HG02610 (cell line): ENCODE measurements around the gene FMNL2.
"Not testable (repeated sequence)": the region's sequence is repeated elsewhere in the genome, so short reads cannot be mapped to it uniquely, and the experiment has no call there.

Source experiments
- ATAC-seq: cut with Tn5 transposase; IDR thresholded peaks from one replicate; pipeline ENCODE4 v1.9.1; 2021; ENCODE audit warnings: mild to moderate bottlenecking, moderate library complexity; ENCODE audit not compliant: unreplicated experiment

Gene FMNL2

DNA sequence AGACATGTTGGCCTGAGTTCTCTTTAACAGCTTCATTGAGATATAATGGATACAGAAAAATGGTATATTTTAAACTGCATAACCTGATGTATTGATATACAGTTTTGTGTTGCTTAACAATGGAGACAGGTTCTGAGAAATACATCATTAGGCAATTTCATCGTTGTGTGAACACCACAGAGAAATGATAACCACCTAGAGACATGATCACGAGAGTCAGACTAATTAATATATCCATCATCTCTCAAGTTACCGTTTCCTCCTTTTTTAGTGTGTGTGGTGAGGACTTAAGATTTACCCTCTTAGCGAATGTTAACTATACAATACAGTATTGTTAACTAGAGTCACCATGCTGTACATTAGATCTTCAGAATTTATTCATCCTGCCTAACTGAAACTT is 178.1 kb downstream of the FMNL2 start:
- no peak for ATAC-seq

- ATAC-seq, result no peak
These were observed 178.7 kb downstream of the FMNL2 start for GRCh38 chr2:152513681-152514080.

DNA sequence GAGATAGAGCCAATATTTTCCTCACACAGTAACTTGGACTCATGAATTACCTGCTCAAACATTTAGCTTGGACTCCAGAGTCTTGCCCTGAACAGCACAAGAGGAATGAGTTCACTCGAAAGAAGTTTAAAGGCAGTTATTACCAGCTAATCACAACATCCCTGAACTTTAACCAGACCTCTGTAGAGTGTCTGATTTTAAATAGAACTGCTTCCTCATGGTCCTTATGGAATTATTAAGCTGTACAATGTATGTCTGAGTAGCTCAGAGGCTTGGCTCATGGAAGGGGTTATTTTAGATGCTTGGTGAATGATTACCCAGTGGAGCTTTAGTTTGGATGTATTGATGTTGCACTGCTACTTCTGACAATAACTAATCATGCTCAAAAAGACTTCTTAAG is 183.1 kb downstream of the FMNL2 start:
- ATAC-seq, result no peak

GRCh38 chr2:152518641-152519580 is 183.9 kb downstream of the FMNL2 start:
- no peak for ATAC-seq

GRCh38 chr2:152519581-152519952 is 184.6 kb downstream of the FMNL2 start:
- no peak for ATAC-seq

DNA sequence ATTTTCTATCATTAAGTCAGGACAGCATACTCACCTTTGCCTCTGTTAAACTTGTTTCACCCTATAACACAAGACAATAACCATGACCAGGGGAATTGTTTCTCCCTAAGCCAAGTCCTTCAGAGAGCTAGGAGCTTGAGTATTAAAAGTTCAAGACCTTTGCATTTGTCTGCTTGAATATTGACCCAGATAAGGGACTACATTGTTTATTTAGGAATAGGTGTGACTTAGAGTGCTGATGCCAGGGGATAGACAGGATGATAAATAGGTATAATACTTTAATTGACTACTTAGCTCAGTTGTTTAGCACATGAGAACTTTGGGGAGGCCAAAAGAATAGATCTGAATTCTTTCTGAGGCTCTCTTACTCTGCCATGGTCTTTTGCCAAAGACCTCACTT is 185.8 kb downstream of the FMNL2 start:
- no peak for ATAC-seq

DNA sequence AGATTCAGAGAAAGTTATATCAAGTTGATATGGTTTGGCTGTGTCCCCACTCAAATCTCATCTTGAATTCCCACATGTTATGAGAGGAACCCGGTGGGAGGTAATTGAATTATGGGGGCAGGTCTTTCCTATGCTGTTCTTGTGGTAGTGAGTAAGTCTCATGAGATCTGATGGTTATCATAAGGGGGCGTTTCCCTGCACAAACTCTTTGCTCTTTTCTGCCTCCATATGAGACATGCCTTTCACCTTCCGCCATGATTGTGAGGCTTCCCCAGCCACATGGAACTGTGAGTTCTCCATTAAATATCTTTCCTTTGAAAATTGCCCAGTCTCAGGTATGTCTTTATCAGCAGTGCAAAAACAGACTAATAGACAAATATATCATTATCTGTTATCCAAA is 187.5 kb downstream of the FMNL2 start:
- ATAC-seq, result not testable (repeated sequence)

DNA sequence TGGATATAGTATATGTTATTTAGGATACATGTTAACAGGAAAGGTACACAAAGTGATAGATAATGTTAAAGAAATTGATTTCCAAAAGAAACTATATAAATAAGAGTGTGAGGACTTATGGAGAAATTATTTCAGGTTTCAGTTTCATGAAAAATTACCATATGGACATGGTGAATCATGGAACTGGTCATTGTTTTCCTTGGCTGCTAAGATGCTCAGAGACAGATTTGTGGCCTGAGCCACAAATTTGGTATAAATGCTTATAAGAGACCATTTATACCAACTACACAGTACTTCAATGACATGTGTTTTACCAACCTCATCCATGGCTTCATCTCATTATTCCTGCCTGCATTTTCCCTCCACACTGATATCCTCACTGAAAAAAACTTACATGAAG is 188.1 kb downstream of the FMNL2 start:
- no peak for ATAC-seq

GRCh38 chr2:152525277-152525838 is 190.4 kb downstream of the FMNL2 start:
- no peak for ATAC-seq

GRCh38 chr2:152529420-152530115 is 194.6 kb downstream of the FMNL2 start:
- ATAC-seq, result no peak

DNA sequence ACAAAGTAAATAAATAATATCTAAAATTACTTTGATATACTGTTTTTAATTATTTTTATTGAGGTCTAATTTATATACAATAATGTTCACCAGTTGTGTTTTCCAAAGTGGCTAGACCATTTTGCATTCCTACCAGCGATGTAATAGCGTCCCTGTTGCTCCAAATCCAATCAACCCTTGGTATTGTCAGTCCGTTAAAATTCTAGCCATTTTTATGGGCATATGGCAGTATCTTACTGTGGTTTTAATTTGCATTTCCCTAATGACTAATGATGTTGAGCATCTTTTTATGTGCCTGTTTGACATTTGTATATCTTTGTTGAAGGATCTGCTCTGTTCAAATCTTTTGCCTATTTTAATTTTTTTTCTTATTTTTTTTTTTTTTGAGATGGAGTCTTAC is 197.3 kb downstream of the FMNL2 start:
- ATAC-seq, result no peak

- no peak for ATAC-seq
These were observed 199.6 kb downstream of the FMNL2 start for GRCh38 chr2:152534460-152535135.

DNA sequence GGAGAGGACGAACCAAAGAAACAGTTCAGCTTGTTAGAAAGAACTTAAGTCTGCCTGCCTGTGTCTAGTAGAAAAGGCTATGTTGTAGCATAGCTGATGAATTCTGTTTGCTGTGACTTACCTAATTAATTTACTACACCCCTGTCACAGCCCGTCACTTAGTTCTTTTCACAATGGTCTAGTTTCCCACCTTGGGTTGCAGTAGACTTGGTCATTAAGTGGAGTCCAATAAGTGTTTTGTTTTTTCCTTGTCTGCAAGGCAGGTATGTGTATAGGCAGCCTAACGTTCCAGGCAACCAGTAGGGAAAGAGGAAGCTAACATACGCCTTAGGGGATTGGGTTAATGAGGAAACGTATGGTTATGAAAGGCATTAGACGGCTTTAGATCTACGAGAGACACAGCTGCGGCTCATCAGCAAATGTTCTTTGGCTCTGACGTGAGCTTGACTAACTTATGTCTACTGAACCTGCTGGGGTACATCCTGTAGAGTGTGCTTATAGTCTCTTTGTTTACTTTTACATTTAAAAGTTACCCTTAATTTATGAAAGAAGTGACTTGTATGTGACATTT is 202.2 kb downstream of the FMNL2 start:
- no peak for ATAC-seq

GRCh38 chr2:152539424-152539823 is 204.4 kb downstream of the FMNL2 start:
- ATAC-seq, result no peak

DNA sequence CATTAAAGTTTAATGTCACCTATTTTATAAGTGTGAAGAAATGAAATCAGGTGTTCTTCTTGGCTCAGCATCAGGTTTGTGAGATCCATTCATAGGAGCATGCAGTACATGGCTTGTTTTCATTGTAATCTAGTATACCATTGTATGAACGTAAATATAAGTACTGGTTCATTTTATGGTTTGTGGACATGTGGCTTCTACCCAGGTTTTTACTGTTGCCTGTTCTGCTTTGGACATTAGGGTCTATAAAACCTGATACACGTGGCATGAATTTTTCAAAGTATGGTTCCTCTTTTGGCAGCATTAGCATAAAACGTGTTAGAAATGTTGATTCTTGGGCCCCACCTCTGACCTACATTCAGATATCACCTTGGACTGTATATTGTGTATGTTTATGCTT is 206.7 kb downstream of the FMNL2 start:
- no peak for ATAC-seq

DNA sequence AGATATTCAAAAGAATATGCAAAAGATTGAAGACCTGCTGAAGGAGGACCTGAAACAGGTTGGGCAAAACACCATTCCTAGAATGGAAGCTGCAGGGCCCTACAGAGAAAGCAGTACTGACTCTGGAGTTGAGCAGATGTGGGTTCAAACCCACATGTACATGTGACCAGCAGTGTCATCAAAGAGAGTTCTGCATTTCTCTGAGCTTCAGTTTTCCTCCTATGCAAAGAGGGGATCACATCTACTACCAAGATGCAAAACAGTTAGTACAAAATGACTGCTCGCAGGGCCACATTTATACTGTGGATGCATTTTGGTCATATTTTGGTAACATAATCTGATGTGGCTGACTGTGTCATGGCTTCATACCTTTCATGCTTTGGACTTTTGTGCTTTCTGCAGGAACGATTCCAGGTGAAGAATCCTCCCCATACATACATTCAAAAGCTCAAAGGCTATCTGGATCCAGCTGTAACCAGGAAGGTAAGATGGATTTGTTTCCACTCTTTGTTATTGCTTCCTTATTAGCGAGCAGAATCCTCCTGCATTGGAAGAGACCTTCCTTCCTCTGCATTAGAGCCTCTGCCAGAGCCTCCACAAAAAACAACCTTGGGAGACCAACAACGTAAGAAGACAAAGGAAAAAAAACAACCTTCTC is 207.5 kb downstream of the FMNL2 start:
- ATAC-seq, result no peak

- ATAC-seq, result no peak
These were observed 208.1 kb downstream of the FMNL2 start for GRCh38 chr2:152542995-152543481.

- ATAC-seq, result no peak
These were observed 208.7 kb downstream of the FMNL2 start for GRCh38 chr2:152543717-152544116.

DNA sequence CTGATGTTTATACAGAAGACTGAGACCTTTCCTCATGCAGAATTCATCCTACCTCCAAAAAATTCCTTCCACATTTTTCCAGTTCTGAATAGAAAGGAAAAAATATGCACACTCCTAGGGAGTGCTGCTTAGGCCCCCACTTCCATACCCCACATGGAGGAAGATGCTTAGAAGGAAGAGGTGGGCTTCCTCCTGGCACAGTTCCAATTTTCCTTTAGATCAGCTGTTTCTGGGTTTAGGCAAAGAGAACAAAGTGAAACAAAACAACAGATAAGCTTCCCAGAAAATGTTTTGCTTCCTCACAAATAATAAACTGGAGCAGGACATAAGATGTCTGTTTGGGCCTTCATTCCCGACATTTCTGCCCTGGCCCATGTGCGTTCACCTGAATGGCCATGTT is 209.7 kb downstream of the FMNL2 start:
- ATAC-seq, result no peak

GRCh38 chr2:152546230-152546837 is 211.4 kb downstream of the FMNL2 start:
- no peak for ATAC-seq
